Measurements from ENCODE around the gene VPS16.

- TF ChIP-seq POLR2A (IDR thresholded peaks at IDR 0.05) (no peak), CTCF (IDR thresholded peaks at IDR 0.05) (no peak)
Measured at GRCh38 chr20:2847802-2848201, 7.3 kb downstream of the VPS16 start.
